ENCODE measurements around the gene CCDC88B.

DNA sequence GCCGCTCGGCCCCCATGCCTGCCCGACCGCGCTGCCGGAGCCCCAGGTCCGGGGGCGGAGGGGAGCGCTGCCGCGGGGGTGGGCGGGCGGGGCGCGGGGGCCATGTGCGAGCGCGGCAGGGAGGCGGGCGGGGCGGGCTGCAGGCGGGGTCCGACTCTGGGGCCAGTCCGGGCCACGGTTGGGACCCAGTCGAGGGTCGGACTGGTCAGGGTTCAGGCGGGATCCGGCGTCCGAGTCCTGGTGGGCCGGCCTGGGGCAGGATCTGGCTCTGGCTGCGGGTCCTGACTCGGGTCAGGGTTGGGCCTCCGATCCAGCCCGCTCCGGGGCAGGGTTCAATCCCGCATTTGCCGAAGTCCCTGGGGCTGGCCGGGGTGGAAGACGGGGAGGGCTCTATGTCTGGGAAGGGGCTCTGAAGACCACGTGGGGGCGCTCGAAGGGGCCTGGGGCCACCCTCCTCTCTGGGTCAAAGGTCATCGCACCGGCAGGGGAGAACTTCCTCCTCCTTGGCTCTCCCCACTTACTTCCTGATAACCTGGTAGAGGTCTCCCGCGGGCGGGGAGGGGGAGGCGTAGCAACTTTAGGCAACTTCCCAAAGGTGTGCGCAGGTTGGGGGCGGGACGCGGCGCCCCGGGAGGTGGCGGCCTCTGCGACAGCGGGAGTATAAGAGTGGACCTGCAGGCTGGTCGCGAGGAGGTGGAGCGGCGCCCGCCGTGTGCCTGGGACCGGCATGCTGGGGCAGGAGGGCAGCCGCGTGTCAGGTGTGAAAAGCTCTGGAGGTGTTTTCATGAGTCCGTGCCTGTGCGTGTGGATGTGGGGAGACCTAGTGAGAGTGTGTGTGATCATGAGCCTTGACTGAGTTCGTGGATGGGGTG is 34.1 kb upstream of the CCDC88B start:
- TF ChIP-seq EZH2 (IDR thresholded peaks at IDR 0.05; ENCODE audit: insufficient read depth, poor library complexity, severe bottlenecking) (no peak), EZH2phosphoT487 (IDR thresholded peaks at IDR 0.05; ENCODE audit: insufficient read depth, low read depth) (no peak)
